ENCODE results near the gene FMN1. TPM values are rescaled to one million over a fixed set of nuclear protein-coding genes. Genes with fewer than 3 reads are reported as not detected.

The FMN1 gene
- total and polyA plus RNA-seq, 2 of the 8 experiments (the other 6 are each of a cell fraction or from before 2014, with no cell fraction given): 0.27 to 3.7 TPM

DNA sequence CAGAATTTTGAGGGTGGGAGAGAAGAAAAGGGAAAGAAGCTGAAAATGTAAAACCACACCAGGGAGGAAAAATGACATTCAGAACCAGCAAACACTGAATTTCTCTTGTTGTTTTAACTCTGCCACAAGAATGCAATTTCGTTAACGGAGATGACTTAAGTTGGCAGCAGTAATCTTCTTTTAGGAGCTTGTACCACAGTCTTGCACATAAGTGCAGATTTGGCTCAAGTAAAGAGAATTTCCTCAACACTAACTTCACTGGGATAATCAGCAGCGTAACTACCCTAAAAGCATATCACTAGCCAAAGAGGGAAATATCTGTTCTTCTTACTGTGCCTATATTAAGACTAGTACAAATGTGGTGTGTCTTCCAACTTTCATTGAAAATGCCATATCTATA lies 461.2 kb downstream of the FMN1 start:
- Histone ChIP-seq H2AFZ (ENCODE audit: low read length) (no peak overlapping the region), H2BK5ac (ENCODE audit: low read depth, low read length) (no peak overlapping the region), H2BK120ac (replicated peaks; ENCODE audit: low read depth, low read length) (no peak overlapping the region), H3K56ac (replicated peaks; ENCODE audit: insufficient read length, low read depth, low read length) (no peak overlapping the region), H2BK15ac (ENCODE audit: low read length) (no peak overlapping the region), H3K4me1 (replicated peaks in 1 of 4; ENCODE audit: control insufficient read depth in 3 of 4, insufficient read depth in 4 of 4, low read length in 3 of 4) (peaks cover 0 to 11% (median 6%) of the 10 kb centered on the region in 4 experiments; a peak in 5 of 7 replicates), H3K79me2 (ENCODE audit: control insufficient read depth in 1 of 2, insufficient read depth in 2 of 2, low read length in 2 of 2) (no peaks in the 10 kb centered on the region), H3K79me1 (ENCODE audit: low read depth, low read length) (no peaks in the 10 kb centered on the region), H3K27me3 (replicated peaks in 1 of 4; ENCODE audit: control insufficient read depth in 3 of 4, extremely low read depth in 1 of 4, insufficient read depth in 3 of 4, low read length in 3 of 4) (no peaks in the 10 kb centered on the region; a peak in 1 of 7 replicates), H4K20me1 (replicated peaks in 1 of 2; ENCODE audit: control insufficient read depth in 1 of 2, insufficient read depth in 2 of 2, low read length in 2 of 2) (no peaks in the 10 kb centered on the region), H2BK12ac (ENCODE audit: low read depth, low read length) (no peak overlapping the region), H3K4ac (replicated peaks; ENCODE audit: insufficient read length, low read depth, low read length) (no peak overlapping the region), H3K23ac (ENCODE audit: insufficient read length) (no peak overlapping the region), H3K27ac (ENCODE audit: low read depth, low read length) (no peak overlapping the region), H3K9ac (replicated peaks in 1 of 4; ENCODE audit: extremely low read depth in 1 of 4, low read depth in 3 of 4, low read length in 3 of 4) (no peak overlapping the region), H4K8ac (ENCODE audit: extremely low read depth, insufficient read depth, low read length) (no peak overlapping the region), H3K18ac (ENCODE audit: extremely low read depth, low read length) (no peak overlapping the region), H2AK5ac (ENCODE audit: low read depth, low read length) (no peak overlapping the region), H3K9me3 (ENCODE audit: insufficient read depth in 2 of 2, low read depth in 1 of 2, low read length in 1 of 2) (no peaks in the 10 kb centered on the region), H4K5ac (ENCODE audit: insufficient read length, low read depth, low read length) (no peak overlapping the region), H4K91ac (replicated peaks; ENCODE audit: insufficient read length, low read length) (no peak overlapping the region), H3K36me3 (ENCODE audit: control insufficient read depth in 2 of 4, insufficient read depth in 4 of 4, low read length in 3 of 4) (no peaks in the 10 kb centered on the region), H3K23me2 (ENCODE audit: low read depth, low read length) (peaks cover 2% of the 10 kb centered on the region), H3K4me2 (ENCODE audit: insufficient read depth in 1 of 2, low read depth in 2 of 2, low read length in 2 of 2) (no peak overlapping the region), H3K4me3 (ENCODE audit: extremely low read depth in 1 of 4, insufficient read depth in 2 of 4, low read depth in 3 of 4, low read length in 4 of 4) (no peak overlapping the region), H3K14ac (ENCODE audit: insufficient read length) (no peak overlapping the region), H2BK20ac (ENCODE audit: low read length) (no peak overlapping the region)
- ChIA-PET POLR2A (ENCODE audit: partially characterized antibody) (no interaction called here), CTCF (ENCODE audit: partially characterized antibody) (no interaction called here)
- no peak for FAIRE-seq
- 80% methylated on average over 3 of the region's 3 CpGs; no CpG with 5 or more reads in 1 of the 2 experiments for WGBS, 2 experiments (ENCODE audit: extremely low coverage in 1 of 2, insufficient coverage in 1 of 2, insufficient read length in 1 of 2, insufficient replicate concordance in 2 of 2, low coverage in 1 of 2, low lambda C conversion rate in 2 of 2, missing lambda C conversion rate in 1 of 2)
- TF ChIP-seq HDAC6 (IDR thresholded peaks at IDR 0.05; ENCODE audit: low read depth, low read length) (no peak), CEBPB (IDR thresholded peaks at IDR 0.05; ENCODE audit: low read depth, low read length) (no peak), RXRA (IDR thresholded peaks at IDR 0.05; ENCODE audit: insufficient read depth, low read depth, low read length) (no peak), RFX5 (IDR thresholded peaks at IDR 0.05; ENCODE audit: borderline replicate concordance, low read depth, low read length) (no peak), EGR1 (IDR thresholded peaks at IDR 0.05; ENCODE audit: borderline replicate concordance, low read depth, low read length) (no peak), NANOG (IDR thresholded peaks at IDR 0.05; ENCODE audit: insufficient read depth, low read depth, low read length, poor library complexity, severe bottlenecking) (no peak), CREB1 (IDR thresholded peaks at IDR 0.05) (no peak), E2F6 (IDR thresholded peaks at IDR 0.05) (no peak)
- DNase-seq (ENCODE audit: low read depth in 1 of 2, low spot score in 2 of 2): no peak
